ENCODE measurements around the gene PPP6R3. TPM values are rescaled to one million over a fixed set of nuclear protein-coding genes. Genes with fewer than 3 reads are reported as not detected.

The PPP6R3 gene
- total and polyA plus RNA-seq, 2 of the 8 experiments (the other 6 are each of a cell fraction or from before 2014, with no cell fraction given) = 44.6 to 150 TPM

DNA sequence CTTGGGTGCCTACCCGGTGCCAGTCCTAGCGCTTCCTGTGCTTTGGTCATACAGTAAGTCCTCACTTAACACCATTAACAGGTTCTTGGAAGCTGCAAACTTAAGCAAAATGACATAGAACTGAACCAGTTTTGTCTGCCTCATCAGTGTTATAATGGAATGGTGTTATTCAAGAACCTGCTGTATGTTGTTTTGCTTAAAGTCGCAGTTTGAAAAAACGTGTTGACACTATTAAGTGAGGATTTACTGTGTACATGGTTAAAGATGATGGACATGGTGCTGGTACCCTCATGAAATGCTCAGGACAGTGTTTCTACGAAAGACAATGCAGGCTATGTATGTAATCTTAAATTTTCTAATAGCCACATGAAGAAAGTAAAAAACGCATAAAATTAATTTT, 41.3 kb downstream of the PPP6R3 start:
- Histone ChIP-seq H3K27ac (ENCODE audit: low read depth, low read length) (no peak overlapping the region), H3K36me3 (ENCODE audit: control insufficient read depth in 2 of 4, insufficient read depth in 4 of 4, low read length in 3 of 4) (no peaks in the 10 kb centered on the region), H3K4ac (replicated peaks; ENCODE audit: insufficient read length, low read depth, low read length) (no peak overlapping the region), H3K4me2 (ENCODE audit: insufficient read depth in 1 of 2, low read depth in 2 of 2, low read length in 2 of 2) (no peak overlapping the region), H3K4me3 (ENCODE audit: extremely low read depth in 1 of 4, insufficient read depth in 2 of 4, low read depth in 3 of 4, low read length in 4 of 4) (no peak overlapping the region), H3K14ac (ENCODE audit: insufficient read length) (no peak overlapping the region), H4K8ac (ENCODE audit: extremely low read depth, insufficient read depth, low read length) (no peak overlapping the region), H2AK5ac (ENCODE audit: low read depth, low read length) (no peak overlapping the region), H2BK5ac (ENCODE audit: low read depth, low read length) (no peak overlapping the region), H2BK15ac (ENCODE audit: low read length) (no peak overlapping the region), H4K20me1 (replicated peaks in 1 of 2; ENCODE audit: control insufficient read depth in 1 of 2, insufficient read depth in 2 of 2, low read length in 2 of 2) (peaks cover 31 to 39% of the 10 kb centered on the region in 2 experiments), H3K4me1 (replicated peaks in 1 of 4; ENCODE audit: control insufficient read depth in 3 of 4, insufficient read depth in 4 of 4, low read length in 3 of 4) (peaks cover 0 to 6% (median 2%) of the 10 kb centered on the region in 4 experiments; a peak in 3 of 7 replicates), H3K23ac (ENCODE audit: insufficient read length) (no peak overlapping the region), H3K56ac (replicated peaks; ENCODE audit: insufficient read length, low read depth, low read length) (no peak overlapping the region), H3K79me1 (ENCODE audit: low read depth, low read length) (peaks cover 5% of the 10 kb centered on the region), H3K18ac (ENCODE audit: extremely low read depth, low read length) (no peak overlapping the region), H3K23me2 (ENCODE audit: low read depth, low read length) (no peaks in the 10 kb centered on the region), H4K91ac (replicated peaks; ENCODE audit: insufficient read length, low read length) (no peak overlapping the region), H3K79me2 (ENCODE audit: control insufficient read depth in 1 of 2, insufficient read depth in 2 of 2, low read length in 2 of 2) (peaks cover 35 to 97% of the 10 kb centered on the region in 2 experiments), H3K9me3 (ENCODE audit: insufficient read depth in 2 of 2, low read depth in 1 of 2, low read length in 1 of 2) (no peaks in the 10 kb centered on the region), H3K9ac (replicated peaks in 1 of 4; ENCODE audit: extremely low read depth in 1 of 4, low read depth in 3 of 4, low read length in 3 of 4) (no peak overlapping the region), H4K5ac (ENCODE audit: insufficient read length, low read depth, low read length) (no peak overlapping the region), H2BK12ac (ENCODE audit: low read depth, low read length) (no peak overlapping the region), H3K27me3 (replicated peaks in 1 of 4; ENCODE audit: control insufficient read depth in 3 of 4, extremely low read depth in 1 of 4, insufficient read depth in 3 of 4, low read length in 3 of 4) (no peaks in the 10 kb centered on the region), H2AFZ (ENCODE audit: low read length) (no peak overlapping the region), H2BK120ac (replicated peaks; ENCODE audit: low read depth, low read length) (no peak overlapping the region), H2BK20ac (ENCODE audit: low read length) (no peak overlapping the region)
- ChIA-PET CTCF (ENCODE audit: partially characterized antibody) (interaction anchor here (0.9 to 1.8 kb wide), 2 partner anchors 8 to 69 kb away, joined by 3 to 6 read pairs; no protein-coding TSS in a partner anchor), POLR2A (ENCODE audit: partially characterized antibody) (no interaction called here)
- FAIRE-seq (no peak), DNase-seq (ENCODE audit: low read depth in 1 of 2, low spot score in 2 of 2) (no peak)
- WGBS, 2 experiments (ENCODE audit: extremely low coverage in 1 of 2, insufficient coverage in 1 of 2, insufficient read length in 1 of 2, insufficient replicate concordance in 2 of 2, low coverage in 1 of 2, low lambda C conversion rate in 2 of 2, missing lambda C conversion rate in 1 of 2) = 97% methylated on average over 6 of the region's 6 CpGs; no CpG with 5 or more reads in 1 of the 2 experiments
- TF ChIP-seq SRF (IDR thresholded peaks at IDR 0.05; ENCODE audit: low read depth, low read length) = no peak
- TF ChIP-seq TAF1 (IDR thresholded peaks at IDR 0.05; ENCODE audit: low read depth, low read length) = no peak
